Measurements from ENCODE around the gene UGT1A9.

- TF ChIP-seq CTCF (IDR thresholded peaks at IDR 0.05) (no peak), POLR2A (IDR thresholded peaks at IDR 0.05) (no peak), EP300 (IDR thresholded peaks at IDR 0.05) (no peak)
Observed at GRCh38 chr2:233690444-233690843, 18.7 kb downstream of the UGT1A9 start.
